ENCODE results near the gene CBY1. TPM values are rescaled to one million over a fixed set of nuclear protein-coding genes. Genes with fewer than 3 reads are reported as not detected.
A peak's percentile ranks its signal among the peaks of the same experiment; 100 is the strongest.

The CBY1 gene
- total RNA-seq, 1 donor from 2014 or later, result 25.2 TPM

DNA sequence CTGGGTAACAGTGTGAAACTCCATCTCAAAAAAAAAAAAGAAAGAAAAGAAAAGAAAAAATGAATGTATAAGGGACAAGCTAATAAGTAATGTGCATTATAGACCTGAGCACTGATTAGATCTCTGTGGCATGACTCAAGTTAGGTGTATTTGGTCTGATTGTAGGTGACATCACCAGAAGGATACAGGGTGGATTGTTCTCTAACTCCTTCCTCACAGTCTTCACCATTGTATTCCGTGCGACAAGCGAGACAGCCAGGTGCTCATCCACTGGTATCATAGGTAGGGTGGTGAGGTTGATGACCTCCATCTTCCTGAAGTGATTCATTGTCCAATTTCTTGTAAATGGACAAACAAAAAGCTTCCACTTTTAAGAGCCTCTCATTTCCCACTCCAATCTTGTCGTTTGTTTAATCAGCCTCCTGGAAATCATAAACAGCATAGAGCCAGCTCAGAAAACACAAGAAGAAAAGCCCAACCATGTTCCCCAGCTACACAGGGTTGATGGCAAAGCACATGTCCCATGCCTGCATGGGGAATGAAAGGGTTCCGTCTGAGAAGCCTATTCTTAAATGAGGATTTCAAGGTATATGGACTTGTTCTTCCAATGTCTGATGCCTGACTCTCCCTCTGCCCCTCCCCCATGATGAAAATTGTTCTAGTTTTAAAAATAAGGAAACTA is 6.5 kb upstream of the CBY1 start:
- no peak for DNase-seq (ENCODE audit: low read depth, low spot score)

DNA sequence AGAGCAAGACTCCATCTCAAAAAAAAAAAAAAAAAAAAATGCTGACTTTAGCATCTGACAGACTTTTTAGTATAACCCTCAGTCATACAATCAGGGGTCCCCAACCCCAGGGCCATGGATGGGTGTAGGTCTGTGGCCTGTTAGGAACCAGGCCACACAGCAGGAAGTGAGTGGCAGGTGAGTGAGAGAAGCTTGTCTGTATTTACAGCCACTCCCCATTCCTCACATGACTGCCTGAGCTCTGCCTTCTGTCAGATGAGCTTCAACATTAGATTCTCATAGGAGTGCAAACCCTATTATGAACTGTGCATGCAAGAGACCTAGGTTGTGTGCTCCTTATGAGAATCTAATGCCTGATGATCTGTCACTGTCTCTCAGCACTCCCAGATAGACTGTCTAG is 3.6 kb upstream of the CBY1 start:
- DNase-seq (ENCODE audit: low read depth, low spot score), result no peak

DNA sequence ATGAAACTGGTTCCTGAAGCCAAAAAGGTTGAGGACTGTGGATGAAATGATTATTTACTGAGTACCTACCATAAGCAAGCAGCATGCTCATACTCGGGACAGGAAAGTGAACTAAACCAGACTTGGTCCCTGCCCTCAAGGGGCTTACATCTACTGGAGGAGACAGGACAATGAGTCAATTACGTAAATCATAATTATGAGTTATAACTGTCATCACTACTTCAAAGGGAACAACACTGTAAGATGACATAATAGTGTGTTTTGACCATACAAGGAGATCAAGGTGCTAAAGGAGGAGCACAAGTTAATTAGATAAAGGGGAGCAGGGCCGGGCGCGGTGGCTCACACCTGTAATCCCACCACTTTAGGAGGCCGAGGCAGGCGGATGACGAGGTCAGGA is 2.7 kb upstream of the CBY1 start:
- DNase-seq (ENCODE audit: low read depth, low spot score), result no peak

- no peak for DNase-seq (ENCODE audit: low read depth, low spot score)
These were observed 751 bp upstream of the CBY1 start for GRCh38 chr22:38655519-38656255.

DNA sequence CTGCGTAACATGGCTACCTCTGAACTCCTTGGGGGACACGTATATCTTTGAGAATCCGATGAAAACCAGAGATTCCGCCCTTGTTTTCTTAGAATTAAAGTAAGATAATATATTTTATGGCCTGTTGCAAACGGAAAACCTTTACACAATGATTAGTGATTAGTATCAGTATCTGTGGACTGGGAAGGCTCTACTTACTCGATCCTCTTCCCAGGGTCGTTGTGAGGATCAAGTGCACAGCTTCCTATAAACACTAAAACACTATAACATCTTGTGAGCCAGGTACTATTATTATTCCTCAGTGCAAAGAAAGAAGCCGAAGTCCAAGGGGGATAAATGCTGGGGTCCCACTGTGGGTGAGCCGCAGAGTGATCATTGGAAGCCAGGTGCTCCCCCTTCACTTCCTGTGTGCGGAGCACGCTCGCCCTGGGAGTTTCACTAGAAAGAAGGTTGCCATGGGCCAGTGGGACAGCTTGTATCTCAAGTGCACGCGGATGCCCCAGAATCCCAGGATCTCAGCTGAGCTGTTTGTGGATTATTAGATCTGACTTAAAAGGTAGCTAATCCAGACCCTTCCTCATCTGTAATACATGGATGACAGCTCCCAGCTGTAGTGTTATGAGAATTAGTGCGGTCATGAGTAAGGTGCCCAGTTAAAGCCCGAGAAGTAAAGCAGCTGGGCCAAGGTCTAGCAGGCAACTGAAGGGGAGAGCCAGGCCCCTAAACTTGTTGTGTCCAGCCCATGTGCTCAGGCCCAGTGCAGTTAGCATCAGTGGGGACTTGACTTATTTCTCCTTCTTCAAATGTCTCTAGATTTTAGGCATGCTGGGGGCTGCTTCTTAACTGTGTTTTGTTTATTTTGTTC is 839 bp downstream of the CBY1 start:
- no peak for DNase-seq (ENCODE audit: low read depth, low spot score)

GRCh38 chr22:38674888-38675287 is 18.4 kb downstream of the CBY1 start:
- no peak for DNase-seq (ENCODE audit: low read depth, low spot score)

DNA sequence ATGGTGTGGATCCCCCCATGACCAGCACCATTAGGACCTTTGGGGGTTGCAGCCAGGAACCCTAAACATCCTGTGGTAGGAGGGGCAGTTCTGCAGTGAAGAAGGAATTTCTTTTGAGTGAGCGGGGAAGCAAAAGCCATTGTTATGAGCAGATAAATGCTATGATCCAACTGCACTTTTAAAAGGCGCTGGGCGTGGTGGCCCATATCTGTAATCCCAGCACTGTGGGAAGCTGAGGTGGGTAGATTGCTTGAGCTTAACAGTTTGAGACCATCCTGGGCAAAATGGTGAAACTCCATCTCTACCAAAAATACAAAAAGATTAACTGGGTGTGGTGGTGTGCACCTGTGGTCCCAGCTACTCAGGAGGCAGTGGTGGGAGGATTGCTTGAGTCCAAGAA is 19.4 kb downstream of the CBY1 start:
- DNase-seq (ENCODE audit: low read depth, low spot score), result no peak

DNA sequence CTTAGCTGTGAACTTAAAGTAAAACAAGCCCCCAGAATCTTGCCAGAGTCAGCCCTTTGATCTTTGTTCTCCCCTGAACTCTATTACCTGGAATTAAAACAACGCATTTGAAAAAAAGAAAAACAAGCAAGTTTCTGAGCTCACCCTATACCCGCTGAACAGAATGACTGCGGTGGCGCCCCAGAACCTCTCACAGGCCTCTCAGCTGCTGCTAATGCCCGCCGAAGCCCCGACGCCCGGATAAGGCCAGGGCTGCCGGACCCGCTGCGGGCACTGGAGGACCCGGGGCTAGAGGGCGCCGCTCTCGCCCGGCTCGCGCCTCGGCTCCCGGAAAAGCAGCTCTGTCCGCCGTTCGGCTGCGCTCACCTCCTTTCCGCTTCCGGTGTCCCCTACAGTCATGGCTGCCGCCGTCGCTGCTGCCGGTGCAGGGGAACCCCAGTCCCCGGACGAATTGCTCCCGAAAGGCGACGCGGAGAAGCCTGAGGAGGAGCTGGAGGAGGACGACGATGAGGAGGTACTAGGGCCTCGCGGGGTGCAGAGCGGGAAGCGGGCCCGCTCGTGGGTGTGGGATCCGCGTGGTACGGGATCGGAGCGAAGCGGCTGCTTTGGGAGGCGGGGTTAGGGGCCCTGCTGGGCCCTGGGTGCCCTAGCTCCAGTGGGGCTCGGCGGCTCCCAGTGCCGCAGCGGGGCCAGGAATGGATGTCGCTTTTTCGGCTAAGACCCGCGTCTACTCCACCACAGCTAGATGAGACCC is 25.3 kb downstream of the CBY1 start, which contains the start of gene TOMM22:
TSS of gene TOMM22 (plus strand) at position 376 of the 754 bp plus-strand sequence. CDS start at position 398, 22 bp downstream.
- peak; percentile 60 for DNase-seq (ENCODE audit: low read depth, low spot score)

GRCh38 chr22:38684895-38685294 is 28.5 kb downstream of the CBY1 start:
- DNase-seq (ENCODE audit: low read depth, low spot score), result no peak

- no peak for DNase-seq (ENCODE audit: low read depth, low spot score)
These were observed 29.3 kb downstream of the CBY1 start for GRCh38 chr22:38685761-38686160.

DNA sequence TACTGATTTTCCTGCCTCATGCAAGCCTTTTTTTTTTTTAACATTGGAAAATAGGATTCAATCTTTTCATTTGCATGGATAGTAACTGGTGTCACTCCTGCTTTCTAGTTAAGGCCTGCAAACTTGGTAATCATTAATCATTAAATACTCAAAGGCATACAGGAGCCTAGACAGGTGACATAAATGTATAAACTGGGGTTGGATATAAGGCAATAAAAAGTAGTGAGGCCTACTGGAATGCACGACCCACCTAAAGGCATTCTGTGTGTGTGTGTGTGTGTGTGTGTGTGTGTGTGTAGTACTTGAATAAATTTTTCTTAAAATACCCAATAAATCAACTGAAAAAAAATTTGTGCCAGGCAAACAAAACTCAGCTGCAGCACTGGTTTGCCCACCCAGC is 33.2 kb downstream of the CBY1 start:
- no peak for DNase-seq (ENCODE audit: low read depth, low spot score)

DNA sequence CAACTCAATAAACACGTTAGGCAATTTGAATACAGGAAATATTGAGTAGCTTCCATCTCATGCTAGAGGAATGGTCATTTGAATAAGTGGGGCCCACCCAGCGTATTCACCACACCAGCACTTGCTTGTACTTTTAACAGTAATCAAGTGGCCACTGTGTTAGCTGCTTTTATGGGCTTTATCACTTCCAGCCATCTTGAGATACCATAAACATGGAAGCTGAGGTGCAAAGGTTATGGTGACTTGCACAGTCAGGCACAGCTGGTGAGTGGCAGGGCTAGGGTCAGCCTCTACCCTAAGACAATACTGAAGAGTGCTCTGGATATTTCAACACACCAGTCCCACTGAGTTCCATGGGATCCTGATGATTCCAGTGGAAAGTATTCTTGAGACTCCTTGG is 37.6 kb downstream of the CBY1 start:
- no peak for DNase-seq (ENCODE audit: low read depth, low spot score)

DNA sequence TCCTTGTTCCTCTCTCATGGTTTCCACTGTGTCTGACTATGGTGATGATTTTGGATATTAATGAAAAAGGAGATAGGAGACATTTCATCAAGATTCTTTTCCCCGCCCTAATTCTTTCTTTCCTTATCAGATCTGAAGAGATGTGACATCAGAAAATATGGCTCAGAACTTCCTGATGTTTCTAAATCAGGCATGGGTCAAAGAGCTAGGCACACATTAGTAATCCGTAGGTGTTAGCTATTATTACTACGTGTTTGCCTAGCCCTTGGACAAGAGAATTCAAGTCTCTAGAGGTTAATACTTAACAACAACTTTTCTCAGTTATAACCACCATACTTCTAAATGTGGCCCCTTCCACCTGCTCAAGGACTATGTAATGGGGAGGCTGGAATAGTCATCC is 38.5 kb downstream of the CBY1 start:
- DNase-seq (ENCODE audit: low read depth, low spot score), result no peak

DNA sequence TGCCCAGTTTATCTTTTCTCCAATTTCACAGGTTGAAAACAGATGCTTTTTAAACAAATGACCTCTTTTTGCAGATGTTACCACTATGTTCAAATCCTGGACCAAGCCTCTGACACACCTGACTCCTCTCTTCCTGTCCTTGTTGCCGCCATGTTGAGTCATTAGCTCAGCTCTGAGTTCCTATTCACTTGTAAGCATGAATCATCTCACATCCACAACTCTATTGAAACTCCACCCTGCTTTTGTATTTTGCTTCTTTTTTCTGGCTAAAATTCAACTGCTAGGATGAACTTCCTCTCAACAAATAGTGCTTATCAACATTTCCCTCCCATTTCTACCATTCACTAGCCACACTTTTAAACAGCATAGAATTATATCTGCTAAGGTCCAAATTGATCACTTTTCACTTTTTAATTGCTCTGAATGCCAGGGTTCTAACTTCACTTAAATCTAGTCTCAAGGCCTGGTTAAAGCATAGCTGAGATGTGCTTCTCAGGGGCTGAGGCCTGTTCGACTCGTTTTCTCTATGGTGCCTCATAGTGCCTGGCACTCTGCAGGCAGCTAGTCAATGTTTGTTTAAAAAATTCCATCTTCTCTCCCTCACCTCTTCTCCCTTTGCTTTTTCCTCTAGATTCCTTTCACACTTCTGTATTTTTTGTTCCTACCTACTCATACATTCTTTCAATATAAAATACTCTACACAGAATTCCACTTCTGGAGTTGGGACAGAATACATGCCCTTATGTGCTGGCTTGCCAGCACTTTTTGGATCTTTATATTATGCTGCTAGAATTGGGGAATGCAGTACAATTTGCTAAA is 40.4 kb downstream of the CBY1 start:
- DNase-seq (ENCODE audit: low read depth, low spot score), result peak; percentile 78

GRCh38 chr22:38697425-38698089 is 41.1 kb downstream of the CBY1 start:
- DNase-seq (ENCODE audit: low read depth, low spot score), result no peak

- DNase-seq (ENCODE audit: low read depth, low spot score), result no peak
These were observed 42.1 kb downstream of the CBY1 start for GRCh38 chr22:38698407-38699094.

DNA sequence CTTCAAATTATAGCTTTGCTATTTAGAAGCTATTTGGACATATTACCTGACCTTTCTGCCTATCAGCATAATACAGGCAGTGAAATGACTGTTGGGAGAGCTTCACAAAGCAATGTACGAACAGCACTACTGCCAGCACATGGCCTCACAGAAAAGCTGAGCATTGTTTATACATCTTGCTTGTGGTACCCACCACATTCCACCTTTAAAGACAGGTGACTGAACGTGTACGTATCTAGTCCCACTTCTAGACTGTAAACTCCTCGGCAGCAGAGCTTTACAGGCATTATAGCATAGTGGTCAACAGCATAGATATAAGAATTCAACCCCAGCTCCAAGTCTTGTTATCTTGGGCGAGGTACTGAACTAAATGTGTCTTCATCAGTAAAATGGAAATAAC is 42.7 kb downstream of the CBY1 start:
- DNase-seq (ENCODE audit: low read depth, low spot score), result no peak

- DNase-seq (ENCODE audit: low read depth, low spot score), result no peak
These were observed 43.3 kb downstream of the CBY1 start for GRCh38 chr22:38699784-38700183.

- no peak for DNase-seq (ENCODE audit: low read depth, low spot score)
These were observed 43.9 kb downstream of the CBY1 start for GRCh38 chr22:38700270-38700788.
